HG03045 (cell line): ENCODE data around the gene RAB11FIP4.

Experiments used
- ATAC-seq: cut with Tn5 transposase; IDR thresholded peaks from one replicate; pipeline ENCODE4 v1.9.1; 2021; ENCODE audit warnings: mild to moderate bottlenecking, moderate library complexity; ENCODE audit not compliant: unreplicated experiment

RAB11FIP4 gene

GRCh38 chr17:31386542-31387075, 4.9 kb upstream of the RAB11FIP4 start:
- no peak for ATAC-seq

- ATAC-seq, result no peak
These were observed 4.0 kb upstream of the RAB11FIP4 start for GRCh38 chr17:31387438-31387837.

GRCh38 chr17:31388351-31388750, 3.1 kb upstream of the RAB11FIP4 start:
- no peak for ATAC-seq

- ATAC-seq, result no peak
These were observed 2.5 kb upstream of the RAB11FIP4 start for GRCh38 chr17:31388770-31389656.

GRCh38 chr17:31389657-31390381, 1.7 kb upstream of the RAB11FIP4 start:
- no peak for ATAC-seq

- no peak for ATAC-seq
These were observed 1.1 kb upstream of the RAB11FIP4 start for GRCh38 chr17:31390426-31390747.

GRCh38 chr17:31390748-31391495, 553 bp upstream of the RAB11FIP4 start:
- no peak for ATAC-seq

GRCh38 chr17:31392002-31392855, 754 bp downstream of the RAB11FIP4 start:
- ATAC-seq, result no peak

- no peak for ATAC-seq
These were observed 1.6 kb downstream of the RAB11FIP4 start for GRCh38 chr17:31392856-31393748.

GRCh38 chr17:31393749-31394146, 2.3 kb downstream of the RAB11FIP4 start:
- ATAC-seq, result no peak

GRCh38 chr17:31394544-31394943, 3.1 kb downstream of the RAB11FIP4 start:
- no peak for ATAC-seq

GRCh38 chr17:31397256-31397939, 5.9 kb downstream of the RAB11FIP4 start:
- no peak for ATAC-seq

- ATAC-seq, result no peak
These were observed 7.2 kb downstream of the RAB11FIP4 start for GRCh38 chr17:31398381-31399311.

- ATAC-seq, result no peak
These were observed 9.0 kb downstream of the RAB11FIP4 start for GRCh38 chr17:31400481-31400950.

- no peak for ATAC-seq
These were observed 10.2 kb downstream of the RAB11FIP4 start for GRCh38 chr17:31401456-31402254.

- no peak for ATAC-seq
These were observed 12.8 kb downstream of the RAB11FIP4 start for GRCh38 chr17:31404028-31404949.
